Left ventricle myocardium inferior (tissue), 1 donor: Measurements from ENCODE around the gene VAV3. TPM values are rescaled to one million over a fixed set of nuclear protein-coding genes. Genes with fewer than 3 reads are reported as not detected.

ENCODE experiments used
- DNase-seq: peaks from one replicate; pipeline ENCODE4 v3.0.0-alpha.2; 2020
- H3K27ac ChIP-seq: fragments of 200-600 bp; replicated peaks from 2 replicates; pipeline ENCODE4 v1.8.0; 2021
- H3K27me3 ChIP-seq: fragments of 200-600 bp; 2 replicates; pipeline ENCODE4 v1.8.0; 2021; ENCODE audit warnings: low read depth
- H3K36me3 ChIP-seq: fragments of 200-600 bp; 2 replicates; pipeline ENCODE4 v1.8.0; 2021
- H3K4me1 ChIP-seq: fragments of 200-600 bp; 2 replicates; pipeline ENCODE4 v1.8.0; 2021
- H3K4me3 ChIP-seq: fragments of 200-600 bp; 2 replicates; pipeline ENCODE4 v1.8.0; 2021; ENCODE audit warnings: mild to moderate bottlenecking, moderate library complexity
- H3K9me3 ChIP-seq: fragments of 200-600 bp; replicated peaks from 2 replicates; pipeline ENCODE4 v1.8.0; 2021
- intact Hi-C: fragments of 100-400 bp; cut with micrococcal nuclease; formaldehyde crosslinking; loops from one replicate; pipeline ENCODE4 v1.11.0; 2022
- total RNA-seq: library from RNA; stranded (reverse); fragmentation: NEBNext Ultra II Directional; extraction: Animal tissue kit (Norgen Biotek cat#: 25700); gene quantifications from one replicate; pipeline ENCODE4 v1.2.1, GENCODE V29; 2021
- TF ChIP-seq, protein P1 (sequence below): fragments of 200-600 bp; IDR thresholded peaks from 2 replicates; pipeline ENCODE4 v1.8.0; 2021; ENCODE audit warnings: antibody characterized with exemption, mild to moderate bottlenecking, borderline replicate concordance
- donor health status: DM: no; HTN: yes; CAD: no; lungs with severe emphysema.

The VAV3 gene
- total RNA-seq, 1 donor from 2014 or later = 1.4 TPM

- intact Hi-C loops = no loop called here
- Histone ChIP-seq H3K4me1 (no peaks in the 10 kb centered on the region), H3K27ac (no peak overlapping the region), H3K27me3 (no peaks in the 10 kb centered on the region), H3K9me3 (peaks cover 18% of the 10 kb centered on the region), H3K36me3 (no peaks in the 10 kb centered on the region), H3K4me3 (no peak overlapping the region)
- DNase-seq = no peak
- TF ChIP-seq, protein P1, sequence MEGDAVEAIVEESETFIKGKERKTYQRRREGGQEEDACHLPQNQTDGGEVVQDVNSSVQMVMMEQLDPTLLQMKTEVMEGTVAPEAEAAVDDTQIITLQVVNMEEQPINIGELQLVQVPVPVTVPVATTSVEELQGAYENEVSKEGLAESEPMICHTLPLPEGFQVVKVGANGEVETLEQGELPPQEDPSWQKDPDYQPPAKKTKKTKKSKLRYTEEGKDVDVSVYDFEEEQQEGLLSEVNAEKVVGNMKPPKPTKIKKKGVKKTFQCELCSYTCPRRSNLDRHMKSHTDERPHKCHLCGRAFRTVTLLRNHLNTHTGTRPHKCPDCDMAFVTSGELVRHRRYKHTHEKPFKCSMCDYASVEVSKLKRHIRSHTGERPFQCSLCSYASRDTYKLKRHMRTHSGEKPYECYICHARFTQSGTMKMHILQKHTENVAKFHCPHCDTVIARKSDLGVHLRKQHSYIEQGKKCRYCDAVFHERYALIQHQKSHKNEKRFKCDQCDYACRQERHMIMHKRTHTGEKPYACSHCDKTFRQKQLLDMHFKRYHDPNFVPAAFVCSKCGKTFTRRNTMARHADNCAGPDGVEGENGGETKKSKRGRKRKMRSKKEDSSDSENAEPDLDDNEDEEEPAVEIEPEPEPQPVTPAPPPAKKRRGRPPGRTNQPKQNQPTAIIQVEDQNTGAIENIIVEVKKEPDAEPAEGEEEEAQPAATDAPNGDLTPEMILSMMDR = no peak
Observed at GRCh38 chr1:107877745-107878144, 87.2 kb downstream of the VAV3 start.

DNA sequence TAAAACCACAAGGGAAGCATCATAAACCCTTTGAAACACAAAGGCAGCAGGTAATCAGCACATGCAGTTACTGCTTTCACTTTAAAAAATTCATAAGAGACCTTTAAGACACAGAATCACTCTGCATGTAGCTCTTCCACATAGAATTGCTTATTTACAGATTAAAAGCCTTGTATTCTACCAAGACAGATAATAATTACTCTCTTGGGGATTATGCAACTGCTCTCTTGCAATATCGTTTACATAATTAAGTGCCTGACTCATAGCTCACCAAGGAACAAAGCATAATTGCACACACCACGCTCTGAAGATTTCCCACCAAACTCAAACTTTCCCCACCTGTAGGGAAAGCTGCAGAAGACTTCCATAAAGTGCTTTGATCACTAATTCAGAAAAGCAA is 87.9 kb downstream of the VAV3 start:
- DNase-seq = no peak
- Histone ChIP-seq H3K27me3 (no peaks in the 10 kb centered on the region), H3K27ac (no peak overlapping the region), H3K9me3 (peaks cover 18% of the 10 kb centered on the region), H3K4me1 (no peaks in the 10 kb centered on the region), H3K36me3 (no peaks in the 10 kb centered on the region), H3K4me3 (no peak overlapping the region)
- TF ChIP-seq, protein P1 = no peak
- intact Hi-C loops = no loop called here

DNA sequence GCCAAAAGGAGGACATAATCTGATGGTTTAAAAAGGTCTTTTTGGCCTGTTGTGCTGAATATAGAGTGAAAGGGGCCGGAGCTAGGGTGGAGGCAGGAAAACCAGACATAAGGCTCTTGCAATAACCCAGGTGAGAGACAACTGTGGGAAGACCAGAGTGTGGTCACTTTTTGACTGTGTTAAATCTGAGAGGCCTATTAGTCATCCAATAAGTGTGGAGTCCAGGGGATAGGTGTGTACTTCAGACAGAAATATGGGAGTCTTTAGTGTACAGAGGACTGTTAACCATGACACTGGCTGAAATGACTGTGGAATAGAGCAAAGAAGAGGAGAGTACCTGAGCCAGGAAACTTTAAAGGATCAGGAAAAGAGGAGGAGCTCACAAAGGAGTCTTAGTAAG is 89.3 kb downstream of the VAV3 start:
- H3K4me1 ChIP-seq = no peaks in the 10 kb centered on the region
- TF ChIP-seq, protein P1 = no peak

GRCh38 chr1:107874221-107874620 is 90.8 kb downstream of the VAV3 start:
- H3K36me3 ChIP-seq = no peaks in the 10 kb centered on the region
- no peaks in the 10 kb centered on the region for H3K4me1 ChIP-seq
- no peaks in the 10 kb centered on the region for H3K27me3 ChIP-seq
- H3K9me3 ChIP-seq = peaks cover 31% of the 10 kb centered on the region
- no peak overlapping the region for H3K27ac ChIP-seq
- TF ChIP-seq, protein P1 = no peak
- no peak for DNase-seq
- intact Hi-C loops = no loop called here
- no peak overlapping the region for H3K4me3 ChIP-seq

More for the DNA sequence above, 89.3 kb downstream of the VAV3 start:
- intact Hi-C loops = no loop called here
- DNase-seq = no peak
- Histone ChIP-seq H3K27me3 (no peaks in the 10 kb centered on the region), H3K36me3 (no peaks in the 10 kb centered on the region), H3K4me3 (no peak overlapping the region), H3K27ac (no peak overlapping the region), H3K9me3 (peaks cover 18% of the 10 kb centered on the region)

DNA sequence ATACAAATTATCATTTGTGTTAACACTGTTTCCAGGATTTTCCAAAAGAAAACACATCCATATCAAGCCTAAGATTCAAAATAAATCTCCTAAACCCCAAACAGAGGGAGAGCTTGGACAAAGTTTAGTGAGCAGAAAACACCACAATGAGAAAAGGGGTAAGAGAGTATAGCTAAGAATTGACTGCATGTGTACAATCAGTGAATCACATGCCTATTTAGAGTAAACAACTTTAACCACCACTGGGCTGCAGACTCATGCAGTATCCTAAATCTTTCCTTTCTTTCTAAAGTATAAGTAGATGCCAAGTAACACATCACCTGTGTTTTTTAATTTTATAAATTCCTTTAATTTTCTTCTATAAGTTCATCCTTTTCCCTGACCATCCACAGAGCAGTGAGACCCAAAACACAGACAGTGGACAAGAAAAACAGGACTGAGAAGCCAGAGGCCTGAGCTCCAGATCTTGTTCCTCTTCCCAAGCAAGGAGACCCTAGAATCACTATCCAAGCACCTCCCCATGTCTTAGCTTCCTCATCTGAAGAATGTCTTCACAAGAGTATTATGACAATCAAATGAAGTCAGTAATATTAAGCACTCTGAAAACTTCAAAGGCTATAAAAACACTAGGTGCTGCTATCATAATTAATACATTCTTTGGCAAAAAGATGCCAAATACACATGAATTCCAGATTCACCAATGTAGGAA is 93.1 kb downstream of the VAV3 start:
- intact Hi-C loops = no loop called here
- Histone ChIP-seq H3K27me3 (no peaks in the 10 kb centered on the region), H3K4me3 (no peak overlapping the region), H3K36me3 (no peaks in the 10 kb centered on the region), H3K9me3 (peaks cover 23% of the 10 kb centered on the region), H3K27ac (no peak overlapping the region), H3K4me1 (no peaks in the 10 kb centered on the region)
- no peak for DNase-seq
- TF ChIP-seq, protein P1 = no peak
